Mucosa of stomach (tissue), 1 donor: Measurements from ENCODE around the gene ATP11A.

Source experiments
- H3K27me3 ChIP-seq: one replicate; pipeline ENCODE4 v1.7.0; 2013; ENCODE audit warnings: mild to moderate bottlenecking, low read length; ENCODE audit not compliant: control insufficient read depth, insufficient read depth
- H3K36me3 ChIP-seq: one replicate; pipeline ENCODE4 v1.7.0; 2013; ENCODE audit warnings: low read length; ENCODE audit not compliant: control insufficient read depth, insufficient read depth
- H3K4me1 ChIP-seq: one replicate; pipeline ENCODE4 v1.7.0; 2013; ENCODE audit warnings: mild to moderate bottlenecking, low read length; ENCODE audit not compliant: control insufficient read depth, insufficient read depth
- H3K4me3 ChIP-seq: one replicate; pipeline ENCODE4 v1.7.0; 2013; ENCODE audit warnings: low read length
- H3K9ac ChIP-seq: one replicate; pipeline ENCODE4 v1.7.0; 2013; ENCODE audit warnings: mild to moderate bottlenecking, low read length, moderate library complexity
- H3K9me3 ChIP-seq: one replicate; pipeline ENCODE4 v1.7.0; 2013; ENCODE audit warnings: mild to moderate bottlenecking, low read length, moderate library complexity; ENCODE audit not compliant: control insufficient read depth
- donor health status: Pancreatic carcinoma.

Gene ATP11A

GRCh38 chr13:112726016-112726767, 36.4 kb downstream of the ATP11A start:
- peaks cover 39% of the 10 kb centered on the region for H3K4me1 ChIP-seq
- no peak overlapping the region for H3K4me3 ChIP-seq
- no peaks in the 10 kb centered on the region for H3K9me3 ChIP-seq
- H3K36me3 ChIP-seq = no peaks in the 10 kb centered on the region
- no peaks in the 10 kb centered on the region for H3K27me3 ChIP-seq
- no peak overlapping the region for H3K9ac ChIP-seq

GRCh38 chr13:112727581-112727980, 37.7 kb downstream of the ATP11A start:
- Histone ChIP-seq H3K27me3 (no peaks in the 10 kb centered on the region), H3K36me3 (no peaks in the 10 kb centered on the region), H3K4me1 (peaks cover 27% of the 10 kb centered on the region), H3K9ac (no peak overlapping the region), H3K9me3 (no peaks in the 10 kb centered on the region), H3K4me3 (no peak overlapping the region)

- Histone ChIP-seq H3K27me3 (no peaks in the 10 kb centered on the region), H3K4me1 (peaks cover 25% of the 10 kb centered on the region), H3K4me3 (no peak overlapping the region), H3K36me3 (no peaks in the 10 kb centered on the region), H3K9ac (no peak overlapping the region), H3K9me3 (no peaks in the 10 kb centered on the region)
Observed at GRCh38 chr13:112728375-112729126, 38.7 kb downstream of the ATP11A start.

GRCh38 chr13:112729408-112729807, 39.6 kb downstream of the ATP11A start:
- no peaks in the 10 kb centered on the region for H3K36me3 ChIP-seq
- no peaks in the 10 kb centered on the region for H3K9me3 ChIP-seq
- no peak overlapping the region for H3K4me3 ChIP-seq
- H3K27me3 ChIP-seq = no peaks in the 10 kb centered on the region
- peaks cover 27% of the 10 kb centered on the region for H3K4me1 ChIP-seq
- H3K9ac ChIP-seq = no peak overlapping the region

- no peak overlapping the region for H3K4me3 ChIP-seq
- no peaks in the 10 kb centered on the region for H3K27me3 ChIP-seq
- H3K36me3 ChIP-seq = no peaks in the 10 kb centered on the region
- H3K9ac ChIP-seq = no peak overlapping the region
- H3K4me1 ChIP-seq = peaks cover 19% of the 10 kb centered on the region
- H3K9me3 ChIP-seq = no peaks in the 10 kb centered on the region
Observed at GRCh38 chr13:112730157-112730671, 40.4 kb downstream of the ATP11A start.

- Histone ChIP-seq H3K27me3 (no peaks in the 10 kb centered on the region), H3K9me3 (no peaks in the 10 kb centered on the region), H3K4me1 (peaks cover 9% of the 10 kb centered on the region), H3K36me3 (no peaks in the 10 kb centered on the region), H3K4me3 (no peak overlapping the region), H3K9ac (no peak overlapping the region)
Observed at GRCh38 chr13:112731667-112732616, 42.1 kb downstream of the ATP11A start.

- Histone ChIP-seq H3K27me3 (no peaks in the 10 kb centered on the region), H3K4me3 (no peak overlapping the region), H3K9me3 (no peaks in the 10 kb centered on the region), H3K36me3 (no peaks in the 10 kb centered on the region), H3K4me1 (peaks cover 3% of the 10 kb centered on the region), H3K9ac (no peak overlapping the region)
Observed at GRCh38 chr13:112732679-112733078, 42.8 kb downstream of the ATP11A start.

- H3K4me1 ChIP-seq = peaks cover 3% of the 10 kb centered on the region
- H3K27me3 ChIP-seq = no peaks in the 10 kb centered on the region
- H3K9me3 ChIP-seq = no peaks in the 10 kb centered on the region
- no peak overlapping the region for H3K9ac ChIP-seq
- H3K36me3 ChIP-seq = no peaks in the 10 kb centered on the region
- H3K4me3 ChIP-seq = no peak overlapping the region
Observed at GRCh38 chr13:112733112-112733511, 43.3 kb downstream of the ATP11A start.

GRCh38 chr13:112733661-112734379, 44.0 kb downstream of the ATP11A start:
- Histone ChIP-seq H3K4me3 (no peak overlapping the region), H3K36me3 (no peaks in the 10 kb centered on the region), H3K27me3 (no peaks in the 10 kb centered on the region), H3K4me1 (peaks cover 3% of the 10 kb centered on the region), H3K9ac (no peak overlapping the region), H3K9me3 (no peaks in the 10 kb centered on the region)

GRCh38 chr13:112734696-112735547, 45.1 kb downstream of the ATP11A start:
- no peaks in the 10 kb centered on the region for H3K27me3 ChIP-seq
- peaks cover 3% of the 10 kb centered on the region for H3K4me1 ChIP-seq
- no peaks in the 10 kb centered on the region for H3K36me3 ChIP-seq
- no peak overlapping the region for H3K4me3 ChIP-seq
- H3K9me3 ChIP-seq = no peaks in the 10 kb centered on the region
- no peak overlapping the region for H3K9ac ChIP-seq
